DND-41 (cell line): ENCODE data around the gene WRAP73.

Source experiments
- ATAC-seq: fragments of 200-7000 bp; cut with Tn5 transposase; 3 replicates; pipeline ENCODE4 v1.9.1; 2021; ENCODE audit warnings: low read depth; ENCODE audit not compliant: insufficient read depth
- DNase-seq: peaks from one replicate; pipeline ENCODE4 v3.0.0-alpha.2; 2020
- H2AFZ ChIP-seq: 2 replicates; pipeline ENCODE4 v1.6.0; 2012; ENCODE audit warnings: low read depth, low read length
- H3K27ac ChIP-seq: 2 replicates; pipeline ENCODE4 v1.5.1; 2012; ENCODE audit warnings: low read length, inconsistent platforms
- H3K27me3 ChIP-seq: fragments of 200-600 bp; sonication (generic); 2 replicates; pipeline ENCODE4 v1.6.0; 2012; ENCODE audit warnings: low read length, mild to moderate bottlenecking, inconsistent platforms; ENCODE audit not compliant: insufficient read depth, poor library complexity
- H3K36me3 ChIP-seq: 2 replicates; pipeline ENCODE4 v1.5.1; 2012; ENCODE audit warnings: low read length, inconsistent platforms; ENCODE audit not compliant: insufficient read depth
- H3K4me1 ChIP-seq: 2 replicates; pipeline ENCODE4 v1.5.1; 2012; ENCODE audit warnings: mild to moderate bottlenecking, low read length; ENCODE audit not compliant: insufficient read depth
- H3K4me2 ChIP-seq: 2 replicates; pipeline ENCODE4 v1.6.0; 2012; ENCODE audit warnings: mild to moderate bottlenecking, moderate library complexity, low read length, inconsistent platforms; ENCODE audit not compliant: insufficient read depth
- H3K4me3 ChIP-seq, 2 experiments: fragments of 200-600 bp in 1 of 2; shearing (Covaris generic) in 1 of 2; 2 replicates each; pipeline ENCODE4 v1.5.1; 2012 to 2016; ENCODE audit warnings: inconsistent platforms in 2 of 2, low read length in 2 of 2, mild to moderate bottlenecking in 2 of 2, low read depth in 1 of 2, moderate library complexity in 1 of 2
- H3K79me2 ChIP-seq: 2 replicates; pipeline ENCODE4 v1.6.0; 2012; ENCODE audit warnings: low read length, inconsistent platforms; ENCODE audit not compliant: insufficient read depth
- H3K9ac ChIP-seq: 2 replicates; pipeline ENCODE4 v1.6.0; 2012; ENCODE audit warnings: low read depth, mild to moderate bottlenecking, inconsistent platforms, low read length, moderate library complexity
- H3K9me3 ChIP-seq: 2 replicates; pipeline ENCODE4 v1.5.1; 2012; ENCODE audit warnings: low read length, moderate library complexity, mild to moderate bottlenecking, inconsistent platforms; ENCODE audit not compliant: insufficient read depth, severe bottlenecking
- H4K20me1 ChIP-seq: 2 replicates; pipeline ENCODE4 v1.6.0; 2012; ENCODE audit warnings: low read length; ENCODE audit not compliant: insufficient read depth
- EZH2 ChIP-seq: IDR thresholded peaks from 3 replicates; pipeline ENCODE4 v1.6.1; 2012; ENCODE audit warnings: borderline replicate concordance, low read depth, mild to moderate bottlenecking, moderate library complexity, low read length, inconsistent platforms; ENCODE audit not compliant: severe bottlenecking
- TF ChIP-seq, protein P1 (sequence below): IDR thresholded peaks from 2 replicates; pipeline ENCODE4 v1.5.1; 2012; ENCODE audit warnings: borderline replicate concordance, low read length, moderate library complexity, mild to moderate bottlenecking; ENCODE audit not compliant: poor library complexity, severe bottlenecking; ENCODE audit errors: extremely low read depth

The WRAP73 gene

DNA sequence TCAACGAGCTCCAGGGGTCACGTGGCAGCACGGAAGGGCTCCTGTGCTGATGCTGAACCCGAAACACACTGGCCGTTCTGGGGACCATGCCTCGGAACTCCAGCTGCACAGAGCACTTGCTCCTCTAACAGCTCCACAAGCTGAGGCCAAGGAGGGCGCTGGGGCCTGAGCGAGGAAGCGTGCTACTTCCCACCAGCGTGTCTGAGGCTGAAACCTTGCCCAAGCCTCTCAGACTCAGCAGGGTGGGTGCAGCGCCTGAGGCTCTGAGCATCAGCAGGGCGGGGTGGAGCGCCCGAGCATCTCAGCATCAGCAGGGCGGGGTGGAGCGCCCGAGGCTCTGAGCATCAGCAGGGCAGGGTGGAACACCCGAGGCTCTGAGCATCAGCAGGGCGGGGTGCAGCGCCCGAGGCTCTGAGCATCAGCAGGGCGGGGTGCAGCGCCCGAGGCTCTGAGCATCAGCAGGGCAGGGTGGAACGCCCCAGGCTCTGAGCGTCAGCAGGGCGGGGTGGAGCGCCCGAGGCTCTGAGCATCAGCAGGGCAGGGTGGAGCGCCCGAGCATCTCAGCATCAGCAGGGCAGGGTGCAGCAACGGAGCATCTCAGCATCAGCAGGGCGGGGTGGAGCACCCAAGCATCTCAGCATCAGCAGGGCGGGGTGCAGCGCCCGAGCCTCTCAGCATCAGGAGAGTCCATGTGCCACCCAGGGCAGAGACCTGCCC, 9.6 kb downstream of the WRAP73 start:
- DNase-seq (no peak), ATAC-seq (no peak)
- Histone ChIP-seq H3K79me2 (peaks cover 22% of the 10 kb centered on the region), H3K4me1 (no peaks in the 10 kb centered on the region), H4K20me1 (peaks cover 20% of the 10 kb centered on the region), H3K27me3 (no peaks in the 10 kb centered on the region), H2AFZ (no peak overlapping the region), H3K9me3 (no peaks in the 10 kb centered on the region), H3K27ac (no peak overlapping the region), H3K4me3 (no peak overlapping the region), H3K36me3 (peaks cover 81% of the 10 kb centered on the region), H3K9ac (no peak overlapping the region), H3K4me2 (no peak overlapping the region)
- no peak for TF ChIP-seq EZH2
- TF ChIP-seq, protein P1, sequence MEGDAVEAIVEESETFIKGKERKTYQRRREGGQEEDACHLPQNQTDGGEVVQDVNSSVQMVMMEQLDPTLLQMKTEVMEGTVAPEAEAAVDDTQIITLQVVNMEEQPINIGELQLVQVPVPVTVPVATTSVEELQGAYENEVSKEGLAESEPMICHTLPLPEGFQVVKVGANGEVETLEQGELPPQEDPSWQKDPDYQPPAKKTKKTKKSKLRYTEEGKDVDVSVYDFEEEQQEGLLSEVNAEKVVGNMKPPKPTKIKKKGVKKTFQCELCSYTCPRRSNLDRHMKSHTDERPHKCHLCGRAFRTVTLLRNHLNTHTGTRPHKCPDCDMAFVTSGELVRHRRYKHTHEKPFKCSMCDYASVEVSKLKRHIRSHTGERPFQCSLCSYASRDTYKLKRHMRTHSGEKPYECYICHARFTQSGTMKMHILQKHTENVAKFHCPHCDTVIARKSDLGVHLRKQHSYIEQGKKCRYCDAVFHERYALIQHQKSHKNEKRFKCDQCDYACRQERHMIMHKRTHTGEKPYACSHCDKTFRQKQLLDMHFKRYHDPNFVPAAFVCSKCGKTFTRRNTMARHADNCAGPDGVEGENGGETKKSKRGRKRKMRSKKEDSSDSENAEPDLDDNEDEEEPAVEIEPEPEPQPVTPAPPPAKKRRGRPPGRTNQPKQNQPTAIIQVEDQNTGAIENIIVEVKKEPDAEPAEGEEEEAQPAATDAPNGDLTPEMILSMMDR = no peak

DNA sequence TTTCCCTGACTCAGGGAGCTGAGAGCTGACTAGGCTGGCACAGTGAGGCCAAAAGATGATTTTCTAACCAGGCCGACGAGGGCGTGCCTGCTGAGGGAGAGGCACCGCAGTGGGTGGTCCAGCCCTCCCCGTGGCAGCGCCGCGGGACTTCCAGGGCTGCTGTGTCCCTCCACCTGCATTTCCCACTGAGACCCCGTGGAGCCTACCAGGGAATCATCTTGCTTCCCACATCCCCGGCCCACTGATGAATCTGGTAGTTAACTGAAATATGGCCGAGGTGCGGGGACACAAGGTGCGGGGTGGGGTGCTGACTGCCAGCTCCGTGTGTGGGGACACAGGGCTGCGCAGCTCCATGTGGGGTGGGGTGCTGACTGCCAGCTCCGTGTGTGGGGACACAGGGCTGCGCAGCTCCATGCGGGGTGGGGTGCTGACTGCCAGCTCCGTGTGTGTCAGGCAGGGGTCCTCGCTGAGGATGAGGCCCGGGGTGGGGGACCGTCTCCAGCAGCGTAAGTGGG, 10.4 kb downstream of the WRAP73 start:
- Histone ChIP-seq H3K79me2 (peaks cover 17% of the 10 kb centered on the region), H3K9ac (no peak overlapping the region), H3K4me1 (no peaks in the 10 kb centered on the region), H3K36me3 (peaks cover 81% of the 10 kb centered on the region), H4K20me1 (peaks cover 21% of the 10 kb centered on the region), H3K27me3 (no peaks in the 10 kb centered on the region), H2AFZ (no peak overlapping the region), H3K4me2 (no peak overlapping the region), H3K9me3 (no peaks in the 10 kb centered on the region), H3K27ac (no peak overlapping the region), H3K4me3 (no peak overlapping the region)
- ATAC-seq = no peak
- TF ChIP-seq, protein P1 = no peak
- TF ChIP-seq EZH2 = no peak
- no peak for DNase-seq

DNA sequence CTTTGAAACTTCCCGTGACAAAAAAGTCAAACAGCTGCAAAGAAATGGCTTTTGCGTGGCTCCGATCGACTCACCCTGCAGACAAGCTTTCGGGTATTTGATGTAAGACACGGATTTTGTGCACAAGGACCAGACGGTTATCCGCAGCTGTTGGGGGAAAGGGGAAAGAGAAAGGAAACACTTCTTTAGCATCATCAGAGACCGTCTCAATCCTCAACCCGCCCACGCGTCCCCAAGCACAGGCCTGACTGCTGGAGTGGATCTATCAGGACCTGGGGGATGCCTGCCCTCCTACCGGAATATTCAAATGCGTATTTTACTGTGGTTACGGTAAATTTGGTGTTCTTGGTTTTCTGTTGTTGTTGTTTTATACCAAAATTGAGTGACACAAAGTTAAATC, 11.2 kb downstream of the WRAP73 start:
- Histone ChIP-seq H2AFZ (no peak overlapping the region), H3K4me2 (no peak overlapping the region), H3K9ac (no peak overlapping the region), H3K36me3 (peaks cover 86% of the 10 kb centered on the region), H3K4me3 (no peak overlapping the region), H4K20me1 (peaks cover 26% of the 10 kb centered on the region), H3K4me1 (no peaks in the 10 kb centered on the region), H3K9me3 (no peaks in the 10 kb centered on the region), H3K79me2 (peaks cover 15% of the 10 kb centered on the region; the same call in 1 of the 2 replicates), H3K27ac (no peak overlapping the region), H3K27me3 (no peaks in the 10 kb centered on the region)
- TF ChIP-seq, protein P1 = no peak
- TF ChIP-seq EZH2 = no peak
- ATAC-seq (no peak), DNase-seq (no peak)

DNA sequence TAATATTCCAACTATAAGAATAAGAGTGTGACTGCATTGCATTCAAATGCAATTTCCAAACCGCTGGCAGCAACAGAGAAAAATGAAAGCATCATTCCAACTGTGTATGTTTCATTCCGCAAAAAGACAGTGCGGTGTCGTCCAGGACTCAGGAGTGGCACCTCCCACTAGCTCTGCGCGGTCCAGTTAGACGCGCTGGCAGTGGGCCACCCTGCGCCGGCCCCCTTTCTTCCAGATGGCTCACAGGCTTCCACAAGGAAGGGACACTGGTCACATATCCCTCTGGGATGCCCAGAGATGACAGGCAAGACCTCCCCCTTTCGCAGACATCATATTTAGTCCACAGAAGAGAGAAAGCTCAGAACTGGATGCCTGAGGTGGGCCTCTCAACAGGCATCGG, 11.9 kb downstream of the WRAP73 start:
- H3K4me2 ChIP-seq = no peak overlapping the region
- no peak overlapping the region for H3K4me3 ChIP-seq
- peaks cover 23% of the 10 kb centered on the region for H4K20me1 ChIP-seq
- H2AFZ ChIP-seq = no peak overlapping the region
- no peak for ATAC-seq
- H3K9me3 ChIP-seq = no peaks in the 10 kb centered on the region
- DNase-seq = no peak
- no peaks in the 10 kb centered on the region for H3K4me1 ChIP-seq
- no peaks in the 10 kb centered on the region for H3K27me3 ChIP-seq
- H3K79me2 ChIP-seq = peaks cover 12% of the 10 kb centered on the region; the same call in 1 of the 2 replicates
- H3K27ac ChIP-seq = no peak overlapping the region
- peaks cover 88% of the 10 kb centered on the region for H3K36me3 ChIP-seq
- TF ChIP-seq, protein P1 = no peak
- TF ChIP-seq EZH2 = no peak
- no peak overlapping the region for H3K9ac ChIP-seq
